ENCODE data around the gene GMDS. TPM values are rescaled to one million over a fixed set of nuclear protein-coding genes. Genes with fewer than 3 reads are reported as not detected.

GMDS gene
- total and polyA plus RNA-seq, 2 of the 8 experiments (the other 6 are each of a cell fraction or from before 2014, with no cell fraction given): 16.8 to 50.0 TPM

DNA sequence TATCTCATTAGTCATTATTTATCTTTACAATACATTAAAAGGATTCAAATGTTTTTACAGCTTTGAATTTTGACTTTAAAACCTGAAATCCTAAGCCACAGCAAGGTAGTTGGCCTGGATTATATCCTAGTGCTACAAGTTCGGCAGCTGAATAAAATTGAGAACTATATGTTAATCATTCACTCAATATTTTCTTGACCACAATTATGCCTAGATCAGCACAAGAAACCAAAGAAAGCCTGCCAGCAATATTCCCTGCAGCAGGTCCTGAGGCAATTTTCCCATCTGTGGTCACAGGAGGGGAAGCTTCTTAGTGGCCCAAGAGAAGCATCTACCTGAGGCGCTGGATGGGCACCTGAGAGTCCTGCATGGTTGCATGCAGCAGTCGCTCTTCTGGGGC, 183.5 kb downstream of the GMDS start:
- Histone ChIP-seq H3K4me3 (ENCODE audit: extremely low read depth in 1 of 4, insufficient read depth in 2 of 4, low read depth in 3 of 4, low read length in 4 of 4) (no peak overlapping the region), H4K5ac (ENCODE audit: insufficient read length, low read depth, low read length) (no peak overlapping the region), H3K23me2 (ENCODE audit: low read depth, low read length) (0 out of 2 replicates have a peak, but pooled peaks cover 2% of the 10 kb centered on the region), H3K36me3 (ENCODE audit: control insufficient read depth in 2 of 4, insufficient read depth in 4 of 4, low read length in 3 of 4) (no peaks in the 10 kb centered on the region), H4K91ac (replicated peaks; ENCODE audit: insufficient read length, low read length) (no peak overlapping the region), H3K79me1 (ENCODE audit: low read depth, low read length) (no peaks in the 10 kb centered on the region), H3K4me1 (replicated peaks in 1 of 4; ENCODE audit: control insufficient read depth in 3 of 4, insufficient read depth in 4 of 4, low read length in 3 of 4) (peaks cover 0 to 3% (median 1%) of the 10 kb centered on the region in 4 experiments; a peak in 3 of 7 replicates), H2AFZ (ENCODE audit: low read length) (no peak overlapping the region), H3K79me2 (ENCODE audit: control insufficient read depth in 1 of 2, insufficient read depth in 2 of 2, low read length in 2 of 2) (no peaks in the 10 kb centered on the region), H3K4ac (replicated peaks; ENCODE audit: insufficient read length, low read depth, low read length) (no peak overlapping the region), H3K27me3 (replicated peaks in 1 of 4; ENCODE audit: control insufficient read depth in 3 of 4, extremely low read depth in 1 of 4, insufficient read depth in 3 of 4, low read length in 3 of 4) (no peaks in the 10 kb centered on the region), H4K8ac (ENCODE audit: extremely low read depth, insufficient read depth, low read length) (no peak overlapping the region), H3K9ac (replicated peaks in 1 of 4; ENCODE audit: extremely low read depth in 1 of 4, low read depth in 3 of 4, low read length in 3 of 4) (no peak overlapping the region), H2BK120ac (replicated peaks; ENCODE audit: low read depth, low read length) (no peak overlapping the region), H3K4me2 (ENCODE audit: insufficient read depth in 1 of 2, low read depth in 2 of 2, low read length in 2 of 2) (no peak overlapping the region), H2BK5ac (ENCODE audit: low read depth, low read length) (no peak overlapping the region), H2AK5ac (ENCODE audit: low read depth, low read length) (no peak overlapping the region), H3K14ac (ENCODE audit: insufficient read length) (no peak overlapping the region), H3K23ac (ENCODE audit: insufficient read length) (no peak overlapping the region), H3K18ac (ENCODE audit: extremely low read depth, low read length) (no peak overlapping the region), H2BK20ac (ENCODE audit: low read length) (no peak overlapping the region), H3K56ac (replicated peaks; ENCODE audit: insufficient read length, low read depth, low read length) (no peak overlapping the region), H2BK15ac (ENCODE audit: low read length) (no peak overlapping the region), H4K20me1 (replicated peaks in 1 of 2; ENCODE audit: control insufficient read depth in 1 of 2, insufficient read depth in 2 of 2, low read length in 2 of 2) (no peaks in the 10 kb centered on the region), H3K27ac (ENCODE audit: low read depth, low read length) (no peak overlapping the region), H3K9me3 (ENCODE audit: insufficient read depth in 2 of 2, low read depth in 1 of 2, low read length in 1 of 2) (no peaks in the 10 kb centered on the region), H2BK12ac (ENCODE audit: low read depth, low read length) (no peak overlapping the region)
- ChIA-PET CTCF (ENCODE audit: partially characterized antibody) (no interaction called here), POLR2A (ENCODE audit: partially characterized antibody) (no interaction called here)
- FAIRE-seq (no peak), DNase-seq (ENCODE audit: low read depth in 1 of 2, low spot score in 2 of 2) (no peak)
- WGBS, 2 experiments (ENCODE audit: extremely low coverage in 1 of 2, insufficient coverage in 1 of 2, insufficient read length in 1 of 2, insufficient replicate concordance in 2 of 2, low coverage in 1 of 2, low lambda C conversion rate in 2 of 2, missing lambda C conversion rate in 1 of 2): 93% methylated on average over 3 of the region's 3 CpGs; no CpG with 5 or more reads in 1 of the 2 experiments
- no peak for TF ChIP-seq POU5F1 (IDR thresholded peaks at IDR 0.05; ENCODE audit: low read depth, low read length)
- TF ChIP-seq CHD2 (IDR thresholded peaks at IDR 0.05; ENCODE audit: low read length): no peak
- TF ChIP-seq RAD21 (IDR thresholded peaks at IDR 0.05 in 1 of 2, conservative IDR thresholded peaks at IDR 0.05 in 1 of 2; ENCODE audit: low read depth in 2 of 2, low read length in 2 of 2): no peak
- TF ChIP-seq, protein P1, sequence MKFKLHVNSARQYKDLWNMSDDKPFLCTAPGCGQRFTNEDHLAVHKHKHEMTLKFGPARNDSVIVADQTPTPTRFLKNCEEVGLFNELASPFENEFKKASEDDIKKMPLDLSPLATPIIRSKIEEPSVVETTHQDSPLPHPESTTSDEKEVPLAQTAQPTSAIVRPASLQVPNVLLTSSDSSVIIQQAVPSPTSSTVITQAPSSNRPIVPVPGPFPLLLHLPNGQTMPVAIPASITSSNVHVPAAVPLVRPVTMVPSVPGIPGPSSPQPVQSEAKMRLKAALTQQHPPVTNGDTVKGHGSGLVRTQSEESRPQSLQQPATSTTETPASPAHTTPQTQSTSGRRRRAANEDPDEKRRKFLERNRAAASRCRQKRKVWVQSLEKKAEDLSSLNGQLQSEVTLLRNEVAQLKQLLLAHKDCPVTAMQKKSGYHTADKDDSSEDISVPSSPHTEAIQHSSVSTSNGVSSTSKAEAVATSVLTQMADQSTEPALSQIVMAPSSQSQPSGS (IDR thresholded peaks at IDR 0.05; ENCODE audit: low read length): no peak
- TF ChIP-seq, protein P2, sequence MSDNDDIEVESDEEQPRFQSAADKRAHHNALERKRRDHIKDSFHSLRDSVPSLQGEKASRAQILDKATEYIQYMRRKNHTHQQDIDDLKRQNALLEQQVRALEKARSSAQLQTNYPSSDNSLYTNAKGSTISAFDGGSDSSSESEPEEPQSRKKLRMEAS (IDR thresholded peaks at IDR 0.05): no peak
- no peak for TF ChIP-seq ASH2L (IDR thresholded peaks at IDR 0.05; ENCODE audit: low read length)
- no peak for TF ChIP-seq EZH2 (IDR thresholded peaks at IDR 0.05; ENCODE audit: low read depth, low read length, severe bottlenecking)
- no peak for TF ChIP-seq EP300 (IDR thresholded peaks at IDR 0.05; ENCODE audit: borderline replicate concordance in 1 of 2, low read depth in 2 of 2, low read length in 2 of 2)
- TF ChIP-seq TAF7 (optimal IDR thresholded peaks at IDR 0.05; ENCODE audit: borderline replicate concordance, low read depth, low read length): no peak
- TF ChIP-seq, protein P3, sequence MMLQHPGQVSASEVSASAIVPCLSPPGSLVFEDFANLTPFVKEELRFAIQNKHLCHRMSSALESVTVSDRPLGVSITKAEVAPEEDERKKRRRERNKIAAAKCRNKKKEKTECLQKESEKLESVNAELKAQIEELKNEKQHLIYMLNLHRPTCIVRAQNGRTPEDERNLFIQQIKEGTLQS (IDR thresholded peaks at IDR 0.05; ENCODE audit: insufficient read depth, low read depth, low read length): no peak
- TF ChIP-seq BRCA1 (IDR thresholded peaks at IDR 0.05; ENCODE audit: low read depth, low read length): no peak
